SIG-M5 treated with dmso at 0.1 percent for 504 hours (cell line): Measurements from ENCODE around the gene LRRC8B.

Source experiments
- DNase-seq: peaks from one replicate; lab custom pipeline; 2025; ENCODE audit not compliant: unreplicated experiment; lab: John Stamatoyannopoulos, UW

Gene LRRC8B

GRCh38 chr1:89578946-89579684 is 54.5 kb downstream of the LRRC8B start:
- DNase-seq, result no peak

DNA sequence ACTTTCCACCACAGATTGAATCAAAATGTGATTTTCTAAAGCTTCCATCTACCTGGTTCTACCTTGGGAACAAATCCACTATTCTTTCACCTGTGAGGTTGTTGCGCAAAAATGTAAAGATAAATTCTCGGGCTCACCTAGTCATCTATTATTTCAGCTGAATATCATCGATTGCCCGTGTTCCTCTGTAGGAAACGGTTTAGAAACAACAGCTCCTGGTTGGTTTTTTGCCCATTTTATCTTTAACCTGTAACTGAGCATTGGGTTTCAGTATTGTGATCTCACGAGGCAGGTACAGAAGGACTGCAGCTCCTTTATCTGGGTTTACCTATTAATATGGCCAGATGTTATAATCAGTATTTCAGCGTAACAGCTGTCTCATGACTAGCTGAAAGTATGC is 55.4 kb downstream of the LRRC8B start:
- no peak for DNase-seq

GRCh38 chr1:89581859-89582258 is 57.2 kb downstream of the LRRC8B start:
- DNase-seq, result no peak

DNA sequence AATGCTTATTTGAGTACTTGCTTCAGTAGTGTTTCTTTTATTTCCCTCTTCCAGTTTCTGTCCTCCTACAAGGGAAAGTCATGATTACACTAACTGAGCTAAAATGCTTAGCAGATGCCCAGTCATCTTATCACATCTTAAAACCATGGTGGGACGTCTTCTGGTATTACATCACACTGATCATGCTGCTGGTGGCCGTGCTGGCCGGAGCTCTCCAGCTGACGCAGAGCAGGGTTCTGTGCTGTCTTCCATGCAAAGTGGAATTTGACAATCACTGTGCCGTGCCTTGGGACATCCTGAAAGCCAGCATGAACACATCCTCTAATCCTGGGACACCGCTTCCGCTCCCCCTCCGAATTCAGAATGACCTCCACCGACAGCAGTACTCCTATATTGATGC is 57.9 kb downstream of the LRRC8B start:
- no peak for DNase-seq

DNA sequence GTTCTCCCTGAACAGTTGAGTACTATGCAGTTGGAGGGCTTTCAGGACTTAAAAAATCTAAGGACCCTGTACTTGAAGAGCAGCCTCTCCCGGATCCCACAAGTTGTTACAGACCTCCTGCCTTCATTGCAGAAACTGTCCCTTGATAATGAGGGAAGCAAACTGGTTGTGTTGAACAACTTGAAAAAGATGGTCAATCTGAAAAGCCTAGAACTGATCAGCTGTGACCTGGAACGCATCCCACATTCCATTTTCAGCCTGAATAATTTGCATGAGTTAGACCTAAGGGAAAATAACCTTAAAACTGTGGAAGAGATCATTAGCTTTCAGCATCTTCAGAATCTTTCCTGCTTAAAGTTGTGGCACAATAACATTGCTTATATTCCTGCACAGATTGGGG is 59.6 kb downstream of the LRRC8B start:
- DNase-seq, result no peak

DNA sequence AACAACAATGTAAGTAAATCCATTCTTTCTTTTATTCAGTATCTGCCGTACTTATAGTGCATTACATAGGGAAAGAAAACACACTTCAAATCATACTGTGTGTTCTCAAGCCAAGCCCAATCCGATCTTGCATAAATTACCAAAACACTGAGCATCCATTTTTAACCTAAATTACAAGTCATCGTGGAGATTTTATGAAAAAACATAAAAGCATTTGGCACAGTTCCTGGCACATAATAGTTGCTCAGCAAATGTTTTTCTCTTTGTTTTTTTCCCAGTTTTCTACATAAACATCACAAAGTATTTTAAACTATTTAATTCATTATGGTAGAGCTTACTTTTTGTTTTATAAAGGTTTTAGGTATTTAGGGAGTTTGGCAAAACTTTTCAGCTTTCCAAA is 60.2 kb downstream of the LRRC8B start:
- DNase-seq, result no peak

GRCh38 chr1:89587729-89588161 is 63.1 kb downstream of the LRRC8B start:
- no peak for DNase-seq

DNA sequence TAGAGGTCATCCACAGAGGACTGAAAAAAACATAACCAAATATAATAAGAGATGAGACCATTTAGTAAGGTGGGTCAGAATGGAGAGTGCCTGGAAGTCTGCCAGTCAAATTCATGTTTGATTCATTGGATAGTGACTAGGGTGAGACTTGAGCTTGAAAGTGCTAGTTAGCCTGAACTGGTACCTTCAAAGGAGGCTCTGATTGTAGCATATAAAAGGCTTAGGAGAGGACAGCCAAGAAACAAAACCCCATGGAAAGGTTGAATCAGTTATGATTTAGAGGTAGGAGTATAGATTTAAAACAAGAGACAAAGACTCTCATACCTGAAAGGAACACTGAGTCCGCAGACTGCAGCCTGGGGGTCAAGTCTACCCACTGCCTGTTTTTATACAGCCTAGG is 63.9 kb downstream of the LRRC8B start:
- DNase-seq, result no peak

DNA sequence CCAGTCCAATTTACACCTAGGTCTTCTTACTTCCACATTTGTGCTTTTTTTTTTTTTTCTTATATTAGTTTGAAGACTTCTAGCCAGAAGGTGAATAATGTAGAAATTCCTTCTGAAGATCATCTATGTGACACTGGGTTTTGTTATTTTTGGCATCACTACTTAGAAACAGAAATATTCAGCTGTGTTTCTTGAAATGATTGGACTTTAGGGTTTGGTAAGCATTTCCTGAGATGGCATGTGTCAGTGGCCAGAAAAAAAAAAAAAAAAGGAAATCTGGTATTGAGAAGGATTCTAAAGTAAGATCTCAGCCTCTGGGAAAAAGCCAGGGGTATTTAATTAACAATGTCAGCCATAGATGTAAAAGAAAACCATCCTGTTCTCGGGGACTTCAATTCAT is 64.9 kb downstream of the LRRC8B start:
- no peak for DNase-seq

DNA sequence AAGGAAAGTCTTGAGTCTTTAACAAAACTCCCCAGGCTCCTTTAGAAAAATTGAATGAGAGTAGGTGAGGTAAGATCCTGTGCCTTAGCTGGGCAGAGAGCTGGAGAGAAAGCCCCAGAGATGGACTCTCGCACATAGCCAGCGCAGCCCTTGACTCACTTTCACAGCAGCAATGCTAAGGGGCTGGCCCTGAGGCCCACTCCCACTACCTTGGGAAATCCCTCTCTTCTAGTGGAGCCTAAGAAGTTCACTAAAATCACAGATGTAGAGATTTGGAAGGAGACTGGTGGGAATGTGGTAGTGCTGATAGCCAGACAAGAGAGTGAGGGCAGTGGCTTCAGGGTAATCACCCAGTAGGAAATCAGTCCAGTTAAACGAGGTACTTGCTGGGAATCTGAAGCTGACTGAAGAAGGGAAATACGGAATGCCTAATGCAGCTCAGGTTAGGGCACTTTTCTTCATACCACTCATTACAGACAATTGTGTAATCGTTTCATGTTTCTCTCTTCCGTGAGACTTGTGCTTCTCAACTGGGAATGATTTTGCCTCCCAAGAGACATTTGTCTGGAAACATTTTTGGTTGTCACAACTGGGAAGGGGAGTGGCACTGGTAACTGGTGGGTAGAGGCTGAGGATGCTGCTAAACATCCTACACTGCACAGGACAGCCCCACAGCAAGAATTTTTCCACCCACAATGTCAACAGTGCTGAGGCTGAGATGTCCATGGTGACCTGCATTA is 65.9 kb downstream of the LRRC8B start:
- DNase-seq, result no peak

- peak; percentile 82 for DNase-seq
Observed at GRCh38 chr1:89592861-89593302, 68.3 kb downstream of the LRRC8B start.

DNA sequence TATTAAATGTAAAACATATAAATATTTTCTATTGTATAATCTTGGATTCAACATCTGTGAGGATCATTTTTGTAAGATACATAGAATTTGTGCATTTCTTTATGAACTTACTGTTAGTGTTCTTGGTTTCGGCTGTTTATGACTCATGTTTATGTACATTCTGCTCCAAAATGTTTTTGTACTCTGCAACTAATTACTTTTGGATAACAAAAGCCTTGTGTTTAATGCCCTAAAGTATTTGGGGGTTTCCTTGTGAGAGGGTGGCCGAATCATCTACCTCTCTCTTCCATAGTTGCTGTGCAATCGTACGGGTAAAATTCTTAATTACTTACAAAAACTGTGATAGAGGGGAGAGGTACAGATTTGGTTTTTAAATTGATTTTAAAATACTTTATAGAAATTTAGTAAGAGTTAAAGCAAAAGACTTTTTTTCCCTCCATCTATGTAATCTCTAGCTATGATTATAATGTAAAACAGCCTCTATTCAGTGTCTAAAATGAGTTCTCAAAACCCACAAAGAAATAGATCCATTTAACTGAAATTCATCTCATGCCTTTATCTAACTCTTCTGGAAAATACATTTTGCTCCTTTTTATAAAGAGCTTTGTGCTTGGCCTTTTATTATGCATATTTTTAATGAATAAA is 69.6 kb downstream of the LRRC8B start:
- no peak for DNase-seq

DNA sequence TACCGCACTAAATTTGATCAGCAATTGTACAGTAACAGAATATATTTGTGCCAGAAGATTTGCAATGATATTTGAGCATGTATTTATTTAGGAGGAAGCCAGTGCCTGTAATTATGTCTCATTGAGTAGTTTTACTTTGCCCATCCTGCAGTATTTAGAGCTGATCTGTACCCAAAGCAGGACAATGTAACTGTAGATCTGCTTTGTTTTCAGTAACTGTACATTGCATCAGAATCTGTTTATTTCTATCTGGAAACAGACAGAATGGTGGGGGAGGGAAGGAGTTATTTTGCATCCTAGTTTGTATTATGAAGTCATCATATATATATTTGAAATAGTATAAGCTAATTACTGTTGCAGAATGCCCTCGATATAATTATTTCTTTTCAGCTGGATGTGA is 72.1 kb downstream of the LRRC8B start:
- no peak for DNase-seq

- DNase-seq, result peak; percentile 29
Observed at GRCh38 chr1:89598450-89599331, 74.1 kb downstream of the LRRC8B start.

GRCh38 chr1:89599332-89599630 is 74.7 kb downstream of the LRRC8B start:
- DNase-seq, result no peak

- DNase-seq, result no peak
Observed at GRCh38 chr1:89600451-89601224, 76.0 kb downstream of the LRRC8B start.

GRCh38 chr1:89602871-89603404 is 78.3 kb downstream of the LRRC8B start:
- DNase-seq, result no peak

DNA sequence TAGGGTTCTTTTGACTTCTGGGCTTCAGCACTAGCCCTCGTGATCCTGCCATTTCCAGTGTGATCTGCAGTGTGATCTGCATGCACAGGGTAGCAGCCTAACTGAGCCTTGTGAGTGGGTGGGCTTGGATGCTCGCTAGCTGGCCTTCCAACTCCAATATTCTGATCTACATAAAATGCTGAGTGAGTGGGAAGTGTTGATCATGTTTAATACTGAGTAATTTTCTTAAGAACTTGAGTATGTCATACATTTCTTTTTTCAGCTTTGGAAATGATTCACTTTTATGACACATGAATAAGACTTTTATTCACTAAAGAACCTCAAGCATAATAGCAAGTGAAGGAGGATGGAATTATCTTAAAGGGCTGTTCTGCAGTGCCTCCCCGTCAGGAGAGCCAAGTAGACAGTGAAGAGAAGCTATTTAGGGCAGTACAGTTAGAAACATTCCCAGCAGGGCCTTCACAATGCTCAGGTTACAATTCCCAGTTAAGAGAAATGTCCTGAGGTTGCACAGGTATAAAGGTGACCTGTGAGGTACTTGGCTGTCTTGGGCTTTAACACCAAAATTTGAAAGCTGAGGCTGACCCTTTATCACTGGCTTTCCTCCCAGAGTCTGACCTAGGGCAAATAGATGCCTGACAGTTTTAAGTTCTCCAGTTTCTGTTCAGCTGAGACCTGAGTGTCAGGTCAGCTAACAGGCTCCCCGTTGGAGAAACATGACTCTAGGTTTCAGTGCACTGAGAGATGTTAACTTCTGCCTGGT is 79.2 kb downstream of the LRRC8B start:
- no peak for DNase-seq

DNA sequence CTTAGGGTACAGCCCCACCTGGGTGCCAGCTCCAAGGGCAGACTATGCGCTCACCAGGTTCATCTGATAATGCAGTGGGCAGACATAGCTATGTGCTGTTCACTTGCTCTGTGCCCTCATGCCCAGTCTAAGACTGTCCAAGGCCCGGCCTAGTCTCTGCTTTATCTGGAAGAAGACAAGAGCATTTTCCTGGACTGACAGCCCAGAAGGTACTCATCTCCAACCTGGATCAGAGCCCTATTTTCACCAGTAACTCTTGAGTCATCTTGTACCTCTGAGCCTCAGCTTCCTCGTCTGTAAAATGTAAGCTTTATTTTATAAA is 79.7 kb downstream of the LRRC8B start:
- DNase-seq, result no peak

GRCh38 chr1:89605692-89606091 is 81.1 kb downstream of the LRRC8B start:
- no peak for DNase-seq
